H1 (cell line): ENCODE measurements around the gene PSMD6. TPM values are rescaled to one million over a fixed set of nuclear protein-coding genes. Genes with fewer than 3 reads are reported as not detected.

ENCODE experiments used
- HDAC2 ChIP-seq, 2 experiments: fragments of 300-600 bp in 1 of 2; sonication (generic) in 1 of 2; IDR thresholded peaks; 2 replicates each; pipeline ENCODE4 v1.6.1; 2011 to 2012; ENCODE audit warnings: low read depth in 2 of 2, low read length in 2 of 2, mild to moderate bottlenecking in 2 of 2, moderate library complexity in 2 of 2, borderline replicate concordance in 1 of 2, inconsistent platforms in 1 of 2
- RBBP5 ChIP-seq: IDR thresholded peaks from 2 replicates; pipeline ENCODE4 v1.7.1; 2012; ENCODE audit warnings: low read depth, mild to moderate bottlenecking, inconsistent platforms, low read length, moderate library complexity, borderline replicate concordance
- RXRA ChIP-seq: IDR thresholded peaks from 2 replicates; pipeline ENCODE4 v1.6.1; 2011; ENCODE audit warnings: low read depth, mild to moderate bottlenecking, low read length, moderate library complexity; ENCODE audit not compliant: insufficient read depth
- polyA plus RNA-seq, 7 experiments: library from polyadenylated mRNA; depleted of rRNA in 3 of 7; stranded (reverse) in 5 of 7; unstranded in 2 of 7; fragments of >200 nt in 5 of 7; fragments of 200-250 nt in 2 of 7; gene quantifications; 1 replicate in 5 of 7; 2 replicates in 1 of 7; 4 replicates in 1 of 7; pipeline versions ENCODE4 v1.2.1 to v1.2.3, GENCODE V29; 2011 to 2013; ENCODE audit warnings: missing spikeins in 2 of 7, mixed read lengths in 2 of 7
- total RNA-seq: library from RNA; stranded (reverse); fragmentation: NEBNext Ultra II Directional; extraction: Animal tissue kit (Norgen Biotek cat#: 25700); gene quantifications from 2 replicates; pipeline ENCODE4 v1.2.1, GENCODE V29; 2021
- TF ChIP-seq, protein P1 (sequence below): IDR thresholded peaks from 2 replicates; pipeline ENCODE4 v1.6.1; 2011; ENCODE audit warnings: low read length, improper control_type of control experiment
- TF ChIP-seq, protein P2 (sequence below): fragments of 300-600 bp; sonication (generic); IDR thresholded peaks from 2 replicates; pipeline ENCODE4 v1.7.1; 2012; ENCODE audit warnings: low read length, moderate library complexity, mild to moderate bottlenecking, inconsistent platforms; ENCODE audit not compliant: insufficient replicate concordance

PSMD6 gene
- total and polyA plus RNA-seq, 2 of the 8 experiments (the other 6 are each of a cell fraction or from before 2014, with no cell fraction given), result 43.7 to 104 TPM

- no peak for TF ChIP-seq HDAC2 (IDR thresholded peaks at IDR 0.05; ENCODE audit: borderline replicate concordance in 1 of 2, low read depth in 2 of 2, low read length in 2 of 2)
- TF ChIP-seq, protein P1, sequence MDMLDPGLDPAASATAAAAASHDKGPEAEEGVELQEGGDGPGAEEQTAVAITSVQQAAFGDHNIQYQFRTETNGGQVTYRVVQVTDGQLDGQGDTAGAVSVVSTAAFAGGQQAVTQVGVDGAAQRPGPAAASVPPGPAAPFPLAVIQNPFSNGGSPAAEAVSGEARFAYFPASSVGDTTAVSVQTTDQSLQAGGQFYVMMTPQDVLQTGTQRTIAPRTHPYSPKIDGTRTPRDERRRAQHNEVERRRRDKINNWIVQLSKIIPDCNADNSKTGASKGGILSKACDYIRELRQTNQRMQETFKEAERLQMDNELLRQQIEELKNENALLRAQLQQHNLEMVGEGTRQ, result no peak
- TF ChIP-seq, protein P2, sequence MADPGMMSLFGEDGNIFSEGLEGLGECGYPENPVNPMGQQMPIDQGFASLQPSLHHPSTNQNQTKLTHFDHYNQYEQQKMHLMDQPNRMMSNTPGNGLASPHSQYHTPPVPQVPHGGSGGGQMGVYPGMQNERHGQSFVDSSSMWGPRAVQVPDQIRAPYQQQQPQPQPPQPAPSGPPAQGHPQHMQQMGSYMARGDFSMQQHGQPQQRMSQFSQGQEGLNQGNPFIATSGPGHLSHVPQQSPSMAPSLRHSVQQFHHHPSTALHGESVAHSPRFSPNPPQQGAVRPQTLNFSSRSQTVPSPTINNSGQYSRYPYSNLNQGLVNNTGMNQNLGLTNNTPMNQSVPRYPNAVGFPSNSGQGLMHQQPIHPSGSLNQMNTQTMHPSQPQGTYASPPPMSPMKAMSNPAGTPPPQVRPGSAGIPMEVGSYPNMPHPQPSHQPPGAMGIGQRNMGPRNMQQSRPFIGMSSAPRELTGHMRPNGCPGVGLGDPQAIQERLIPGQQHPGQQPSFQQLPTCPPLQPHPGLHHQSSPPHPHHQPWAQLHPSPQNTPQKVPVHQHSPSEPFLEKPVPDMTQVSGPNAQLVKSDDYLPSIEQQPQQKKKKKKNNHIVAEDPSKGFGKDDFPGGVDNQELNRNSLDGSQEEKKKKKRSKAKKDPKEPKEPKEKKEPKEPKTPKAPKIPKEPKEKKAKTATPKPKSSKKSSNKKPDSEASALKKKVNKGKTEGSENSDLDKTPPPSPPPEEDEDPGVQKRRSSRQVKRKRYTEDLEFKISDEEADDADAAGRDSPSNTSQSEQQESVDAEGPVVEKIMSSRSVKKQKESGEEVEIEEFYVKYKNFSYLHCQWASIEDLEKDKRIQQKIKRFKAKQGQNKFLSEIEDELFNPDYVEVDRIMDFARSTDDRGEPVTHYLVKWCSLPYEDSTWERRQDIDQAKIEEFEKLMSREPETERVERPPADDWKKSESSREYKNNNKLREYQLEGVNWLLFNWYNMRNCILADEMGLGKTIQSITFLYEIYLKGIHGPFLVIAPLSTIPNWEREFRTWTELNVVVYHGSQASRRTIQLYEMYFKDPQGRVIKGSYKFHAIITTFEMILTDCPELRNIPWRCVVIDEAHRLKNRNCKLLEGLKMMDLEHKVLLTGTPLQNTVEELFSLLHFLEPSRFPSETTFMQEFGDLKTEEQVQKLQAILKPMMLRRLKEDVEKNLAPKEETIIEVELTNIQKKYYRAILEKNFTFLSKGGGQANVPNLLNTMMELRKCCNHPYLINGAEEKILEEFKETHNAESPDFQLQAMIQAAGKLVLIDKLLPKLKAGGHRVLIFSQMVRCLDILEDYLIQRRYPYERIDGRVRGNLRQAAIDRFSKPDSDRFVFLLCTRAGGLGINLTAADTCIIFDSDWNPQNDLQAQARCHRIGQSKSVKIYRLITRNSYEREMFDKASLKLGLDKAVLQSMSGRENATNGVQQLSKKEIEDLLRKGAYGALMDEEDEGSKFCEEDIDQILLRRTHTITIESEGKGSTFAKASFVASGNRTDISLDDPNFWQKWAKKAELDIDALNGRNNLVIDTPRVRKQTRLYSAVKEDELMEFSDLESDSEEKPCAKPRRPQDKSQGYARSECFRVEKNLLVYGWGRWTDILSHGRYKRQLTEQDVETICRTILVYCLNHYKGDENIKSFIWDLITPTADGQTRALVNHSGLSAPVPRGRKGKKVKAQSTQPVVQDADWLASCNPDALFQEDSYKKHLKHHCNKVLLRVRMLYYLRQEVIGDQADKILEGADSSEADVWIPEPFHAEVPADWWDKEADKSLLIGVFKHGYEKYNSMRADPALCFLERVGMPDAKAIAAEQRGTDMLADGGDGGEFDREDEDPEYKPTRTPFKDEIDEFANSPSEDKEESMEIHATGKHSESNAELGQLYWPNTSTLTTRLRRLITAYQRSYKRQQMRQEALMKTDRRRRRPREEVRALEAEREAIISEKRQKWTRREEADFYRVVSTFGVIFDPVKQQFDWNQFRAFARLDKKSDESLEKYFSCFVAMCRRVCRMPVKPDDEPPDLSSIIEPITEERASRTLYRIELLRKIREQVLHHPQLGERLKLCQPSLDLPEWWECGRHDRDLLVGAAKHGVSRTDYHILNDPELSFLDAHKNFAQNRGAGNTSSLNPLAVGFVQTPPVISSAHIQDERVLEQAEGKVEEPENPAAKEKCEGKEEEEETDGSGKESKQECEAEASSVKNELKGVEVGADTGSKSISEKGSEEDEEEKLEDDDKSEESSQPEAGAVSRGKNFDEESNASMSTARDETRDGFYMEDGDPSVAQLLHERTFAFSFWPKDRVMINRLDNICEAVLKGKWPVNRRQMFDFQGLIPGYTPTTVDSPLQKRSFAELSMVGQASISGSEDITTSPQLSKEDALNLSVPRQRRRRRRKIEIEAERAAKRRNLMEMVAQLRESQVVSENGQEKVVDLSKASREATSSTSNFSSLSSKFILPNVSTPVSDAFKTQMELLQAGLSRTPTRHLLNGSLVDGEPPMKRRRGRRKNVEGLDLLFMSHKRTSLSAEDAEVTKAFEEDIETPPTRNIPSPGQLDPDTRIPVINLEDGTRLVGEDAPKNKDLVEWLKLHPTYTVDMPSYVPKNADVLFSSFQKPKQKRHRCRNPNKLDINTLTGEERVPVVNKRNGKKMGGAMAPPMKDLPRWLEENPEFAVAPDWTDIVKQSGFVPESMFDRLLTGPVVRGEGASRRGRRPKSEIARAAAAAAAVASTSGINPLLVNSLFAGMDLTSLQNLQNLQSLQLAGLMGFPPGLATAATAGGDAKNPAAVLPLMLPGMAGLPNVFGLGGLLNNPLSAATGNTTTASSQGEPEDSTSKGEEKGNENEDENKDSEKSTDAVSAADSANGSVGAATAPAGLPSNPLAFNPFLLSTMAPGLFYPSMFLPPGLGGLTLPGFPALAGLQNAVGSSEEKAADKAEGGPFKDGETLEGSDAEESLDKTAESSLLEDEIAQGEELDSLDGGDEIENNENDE, result no peak
- TF ChIP-seq RXRA, result no peak
- no peak for TF ChIP-seq RBBP5
Measured at GRCh38 chr3:63975723-63976122, 47.6 kb downstream of the PSMD6 start (continued).
